DOHH2 (cell line): ENCODE results near the gene THRSP.

ENCODE experiments used
- CTCF ChIP-seq: fragments of 200-600 bp; sonication (generic); IDR thresholded peaks from one replicate; pipeline ENCODE4 v1.5.1; 2014; ENCODE audit warnings: antibody characterized with exemption, mild to moderate bottlenecking, low read depth, low read length; ENCODE audit not compliant: poor library complexity, severe bottlenecking
- EZH2phosphoT487 ChIP-seq: fragments of 200-600 bp; sonication (generic); IDR thresholded peaks from 2 replicates; pipeline ENCODE4 v1.6.1; 2017; ENCODE audit warnings: borderline replicate concordance, mild to moderate bottlenecking, antibody characterized with exemption, low read length, moderate library complexity, mixed read lengths

GRCh38 chr11:78046486-78046854, 17.2 kb upstream of the THRSP start:
- TF ChIP-seq CTCF (peak; percentile 18), EZH2phosphoT487 (no peak)
